Measurements from ENCODE around the gene LRP2.
"Not testable (repeated sequence)": the region's sequence is repeated elsewhere in the genome, so short reads cannot be mapped to it uniquely, and the experiment has no call there.

The LRP2 gene

DNA sequence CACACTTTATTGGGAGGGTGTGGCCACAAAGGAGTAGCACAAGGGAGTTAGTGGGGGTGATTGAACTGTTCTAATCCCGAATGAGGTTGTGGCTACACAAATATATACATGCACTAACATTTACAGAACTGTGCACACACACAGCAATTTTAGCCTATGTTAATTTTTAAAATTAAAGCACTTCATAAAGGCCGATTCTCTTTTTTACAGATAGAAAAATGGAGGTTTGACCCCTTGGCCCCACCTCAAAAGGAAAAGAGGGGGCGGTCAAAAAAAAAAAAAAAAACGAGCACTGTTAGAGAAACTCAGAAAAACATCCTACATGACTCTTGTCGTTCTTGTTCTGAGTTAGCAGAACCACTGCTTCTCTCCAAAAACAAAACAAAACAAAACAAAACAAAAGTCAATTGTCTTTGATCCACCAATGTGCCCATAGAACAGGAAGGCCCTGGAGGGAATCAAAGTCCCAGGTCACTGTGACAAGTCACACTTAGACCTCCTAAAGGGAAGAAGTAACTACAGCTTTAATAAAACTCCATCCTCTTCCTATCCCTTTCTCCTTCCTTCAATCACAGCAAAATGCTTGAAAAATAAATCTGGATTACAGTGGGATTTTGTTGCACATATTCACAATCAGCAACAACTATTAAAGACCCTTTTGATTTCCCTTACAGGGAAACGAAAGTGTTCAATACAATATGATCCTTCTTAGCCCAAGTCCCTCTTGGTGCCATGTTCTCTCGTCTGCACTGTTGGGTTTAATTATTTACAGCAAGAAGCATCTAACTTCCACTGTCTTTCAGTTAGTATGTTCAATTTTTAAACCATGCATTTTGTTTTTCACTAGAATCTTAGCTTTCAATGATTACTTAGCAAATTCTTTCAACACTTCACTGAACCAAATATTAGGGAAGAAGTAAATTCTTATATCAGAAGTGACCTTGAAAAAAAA lies 16.6 kb downstream of the LRP2 start:
- no peak for DNase-seq

DNA sequence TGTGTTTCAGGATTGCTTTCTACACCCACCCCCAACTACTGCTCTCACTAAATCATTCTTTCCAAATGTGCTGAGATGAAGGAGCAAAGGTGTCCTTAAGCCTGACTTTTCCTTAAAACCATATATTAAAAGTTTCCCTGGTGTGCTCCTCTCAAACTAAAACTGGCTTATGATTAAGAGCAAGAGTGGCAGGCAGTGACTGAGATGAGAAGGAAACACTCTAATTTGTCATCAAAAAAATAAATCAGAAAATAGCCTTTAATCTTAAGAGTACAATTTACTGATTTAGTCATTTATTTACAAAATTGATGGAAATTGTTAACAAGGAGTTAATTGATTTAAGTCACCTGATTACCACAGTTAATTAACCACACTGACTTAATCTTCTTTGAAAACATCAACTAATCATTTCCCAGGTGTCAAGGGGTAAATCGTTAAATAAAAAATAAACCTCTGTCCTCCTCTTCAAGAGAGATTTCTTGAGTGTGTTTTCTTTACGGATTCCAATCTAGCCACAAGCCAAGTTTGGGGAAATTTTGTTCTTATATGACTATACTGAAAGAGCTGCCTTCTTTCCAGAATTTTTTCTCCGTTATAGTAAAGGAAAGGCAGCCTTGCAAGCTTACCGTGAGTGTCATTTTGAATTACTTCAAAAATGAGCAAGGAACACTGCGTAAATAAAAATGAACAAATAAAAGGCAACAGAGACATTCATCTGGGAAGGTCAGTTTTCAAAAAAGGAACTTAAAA lies 17.4 kb downstream of the LRP2 start:
- no peak for DNase-seq

DNA sequence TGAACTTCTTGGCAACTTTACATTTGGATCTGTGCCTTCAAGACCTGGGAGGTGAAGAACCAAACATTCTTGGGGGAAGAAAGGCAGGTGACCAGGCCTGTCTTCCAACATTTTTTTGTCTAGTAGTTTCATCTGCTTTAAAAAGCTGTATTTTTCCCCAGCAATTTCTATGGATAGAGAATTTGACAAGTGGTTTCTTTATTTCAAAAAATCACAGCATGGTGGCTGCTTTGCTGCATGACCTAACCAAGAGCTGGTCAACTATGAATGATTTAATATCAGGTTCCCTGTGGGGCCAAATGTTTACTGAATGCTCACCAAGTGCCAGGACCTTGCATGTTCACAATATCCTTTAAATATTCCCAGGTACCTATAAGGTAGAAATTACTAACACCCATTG lies 19.1 kb downstream of the LRP2 start:
- DNase-seq, result no peak

DNA sequence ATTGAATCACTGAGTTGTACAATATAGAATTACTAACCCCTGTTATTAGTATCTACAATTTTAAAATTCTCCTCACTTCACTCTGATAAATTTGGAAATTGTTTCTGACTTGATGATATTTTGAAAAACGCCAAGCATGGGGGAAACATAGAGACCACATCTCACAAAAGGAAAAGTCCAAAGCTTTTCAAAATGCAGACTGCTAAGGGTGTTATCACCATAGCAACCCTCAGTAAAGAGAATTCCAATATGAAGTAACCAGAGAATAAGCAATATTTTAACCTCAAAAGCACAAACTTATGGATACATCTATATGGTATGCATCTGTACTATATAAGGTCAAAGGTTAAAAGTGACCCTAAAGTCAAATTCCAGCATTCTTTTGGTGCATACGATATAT lies 22.7 kb downstream of the LRP2 start:
- DNase-seq, result no peak

DNA sequence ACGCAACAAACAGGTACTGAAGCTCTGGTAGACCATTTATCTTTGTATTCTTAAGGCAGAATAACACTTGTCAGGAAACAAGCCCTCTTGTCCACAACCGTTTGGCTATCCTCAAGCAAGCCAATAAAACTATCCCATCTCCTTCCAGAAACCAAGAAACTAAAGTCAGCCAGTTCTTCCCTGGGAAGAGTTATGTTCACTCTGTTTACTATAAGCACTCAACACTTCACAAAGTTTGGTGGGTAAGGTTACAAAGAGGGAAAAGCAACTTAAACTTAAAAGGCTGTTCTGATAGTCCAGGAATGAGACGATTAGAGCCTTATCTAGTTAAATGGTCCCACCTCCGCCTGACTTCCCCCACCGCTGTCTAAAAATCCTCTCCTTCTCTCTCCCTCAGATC lies 25.6 kb downstream of the LRP2 start:
- DNase-seq, result no peak

DNA sequence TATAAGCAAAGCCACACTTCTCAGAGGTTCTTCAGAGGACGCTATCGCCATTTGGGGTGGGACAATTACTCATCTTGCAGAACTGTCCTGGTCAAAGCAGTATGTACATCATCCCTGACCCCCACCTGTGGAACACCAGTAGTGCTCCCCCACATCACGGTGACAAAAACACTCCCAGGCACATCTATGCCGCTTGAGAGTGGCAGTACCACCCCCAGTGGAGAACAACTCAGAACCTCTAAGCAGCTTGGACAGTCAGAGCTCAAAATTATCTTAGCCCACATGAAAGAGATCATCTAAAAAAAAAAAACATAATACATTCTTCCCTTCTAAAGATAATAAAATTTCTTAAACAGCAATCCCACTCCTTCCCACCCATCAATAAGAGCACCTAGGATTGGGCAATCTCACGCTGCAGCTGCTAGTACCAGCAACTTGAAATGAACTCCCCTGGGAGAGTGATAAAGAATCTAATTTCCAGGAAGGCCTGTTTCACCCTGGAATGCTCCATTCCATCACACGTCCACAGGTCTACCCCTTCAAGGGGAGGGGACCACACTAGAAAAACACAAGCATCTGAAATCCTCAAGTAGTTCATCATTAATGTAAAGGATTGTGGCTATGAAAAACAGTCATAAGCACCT lies 31.7 kb downstream of the LRP2 start:
- no peak for DNase-seq

DNA sequence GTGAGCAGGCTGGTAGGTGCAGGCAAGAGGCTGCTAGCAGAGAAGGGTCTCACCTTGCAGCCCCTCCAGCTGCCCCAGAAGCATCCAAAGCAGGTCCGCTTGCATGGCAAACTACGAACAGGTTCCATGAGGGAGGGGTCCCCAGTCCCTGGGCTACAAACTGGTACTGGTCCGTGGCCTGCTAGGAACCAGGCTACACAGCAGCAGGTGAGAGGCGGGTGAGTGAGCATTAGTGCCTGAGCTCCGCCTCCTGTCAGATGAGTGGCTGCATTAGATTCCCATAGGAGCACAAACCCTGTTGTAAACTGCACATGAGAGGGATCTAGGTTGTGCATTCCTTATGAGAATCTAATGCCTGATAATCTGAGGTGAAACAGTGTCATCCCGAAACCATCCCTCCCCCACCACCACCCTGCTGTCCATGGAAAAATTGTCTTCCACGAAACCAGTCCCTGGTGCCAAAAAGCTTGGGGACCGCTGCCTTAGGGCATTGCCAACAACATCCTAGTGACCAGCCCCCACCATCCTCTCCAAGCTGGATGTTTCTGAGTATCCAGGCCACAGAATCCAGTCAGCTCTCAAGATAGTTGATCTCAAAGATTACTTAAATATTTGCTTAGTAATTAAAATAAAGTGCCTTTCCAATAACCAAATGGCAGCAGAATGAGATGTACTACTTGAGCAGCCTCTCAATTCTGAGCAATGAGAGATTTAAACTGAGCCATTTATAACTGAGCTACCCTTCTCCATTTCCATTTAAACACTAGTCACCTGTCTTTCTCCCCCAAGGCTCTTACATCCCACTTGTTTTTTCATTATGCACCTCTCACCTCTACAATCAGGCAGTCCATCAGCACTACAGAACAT lies 32.4 kb downstream of the LRP2 start:
- DNase-seq, result no peak

DNA sequence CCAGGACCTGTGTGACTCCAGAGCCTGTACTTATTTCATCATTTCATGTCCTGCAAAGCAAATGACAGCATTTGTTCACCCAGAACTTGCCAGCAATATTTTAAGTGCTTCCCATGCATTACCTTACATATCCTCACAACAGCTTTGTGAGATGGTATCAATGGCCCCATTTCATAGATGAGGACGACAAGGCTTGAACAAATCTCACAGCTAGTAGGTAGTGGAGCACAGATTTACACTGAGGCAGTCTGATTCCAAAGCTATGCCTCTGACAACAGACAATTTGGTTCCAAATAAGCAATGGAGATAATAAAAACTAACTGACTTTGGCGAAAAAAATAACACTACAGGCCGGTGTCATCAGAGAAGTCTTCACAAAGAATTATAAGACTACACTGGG lies 33.5 kb downstream of the LRP2 start:
- no peak for DNase-seq

DNA sequence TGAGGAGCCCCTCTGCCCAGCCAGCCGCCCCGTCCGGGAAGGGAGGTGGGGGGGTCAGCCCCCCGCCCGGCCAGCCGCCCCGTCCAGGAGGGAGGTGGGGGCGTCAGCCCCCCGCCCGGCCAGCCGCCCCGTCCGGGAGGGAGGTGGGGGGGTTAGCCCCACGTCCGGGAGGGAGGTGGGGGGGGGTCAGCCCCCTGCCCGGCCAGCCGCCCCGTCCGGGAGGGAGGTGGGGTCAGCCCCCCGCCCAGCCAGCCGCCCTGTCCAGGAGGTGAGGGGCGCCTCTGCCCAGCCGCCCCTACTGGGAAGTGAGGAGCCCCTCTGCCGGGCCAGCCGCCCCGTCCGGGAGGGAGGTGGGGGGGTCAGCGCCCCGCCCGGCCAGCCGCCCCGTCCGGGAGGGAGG lies 34.5 kb downstream of the LRP2 start:
- DNase-seq, result not testable (repeated sequence)

DNA sequence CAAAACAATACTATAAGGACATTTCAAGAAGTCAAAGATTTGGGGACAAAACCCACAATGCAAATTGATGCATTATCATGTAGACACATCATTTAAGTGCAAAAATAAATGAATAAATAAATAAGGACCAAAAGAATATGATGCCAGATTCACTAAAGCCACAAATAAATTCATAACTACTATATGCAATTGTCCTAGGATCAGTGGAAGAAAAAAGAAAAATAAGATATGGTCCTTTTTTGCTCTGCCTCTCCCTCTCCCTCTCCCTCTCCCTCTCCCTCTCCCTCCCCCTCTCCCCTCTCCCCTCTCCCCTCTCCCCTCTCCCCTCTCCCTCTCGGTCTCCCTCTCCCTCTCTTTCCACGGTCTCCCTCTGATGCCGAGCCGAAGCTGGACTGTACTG lies 36.4 kb downstream of the LRP2 start:
- DNase-seq, result not testable (repeated sequence)

DNA sequence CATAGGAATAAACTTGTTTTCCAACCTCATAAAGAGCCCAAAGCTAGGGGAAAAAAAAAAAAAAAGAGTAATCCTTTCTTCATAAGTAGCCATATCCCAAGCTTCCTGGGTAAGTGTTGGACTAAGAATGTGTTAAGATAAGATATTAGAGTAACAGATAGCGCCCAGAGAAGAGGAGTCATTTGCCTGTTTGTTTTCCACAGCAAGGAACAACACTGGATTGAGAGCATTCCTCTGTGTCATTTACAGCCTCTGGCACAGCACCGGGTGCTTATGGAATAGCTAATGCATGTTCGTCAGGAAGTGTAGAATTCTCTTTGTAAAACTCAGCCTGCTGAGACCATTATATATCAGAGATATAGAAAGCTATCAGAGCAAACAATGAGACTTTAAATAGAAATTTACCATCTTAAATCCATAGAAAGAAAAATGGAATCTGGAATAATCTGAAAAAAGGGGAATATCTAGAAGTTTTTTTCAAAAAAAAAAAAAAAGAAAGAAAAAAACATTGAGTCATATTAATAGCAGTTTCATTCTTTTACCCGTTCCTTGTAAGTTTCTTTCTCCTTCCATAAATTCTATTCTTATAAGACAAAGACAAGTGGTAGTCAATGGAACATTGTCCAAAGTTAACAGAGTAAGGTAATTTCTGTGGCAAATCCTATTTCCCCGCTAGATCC lies 37.6 kb downstream of the LRP2 start:
- no peak for DNase-seq

DNA sequence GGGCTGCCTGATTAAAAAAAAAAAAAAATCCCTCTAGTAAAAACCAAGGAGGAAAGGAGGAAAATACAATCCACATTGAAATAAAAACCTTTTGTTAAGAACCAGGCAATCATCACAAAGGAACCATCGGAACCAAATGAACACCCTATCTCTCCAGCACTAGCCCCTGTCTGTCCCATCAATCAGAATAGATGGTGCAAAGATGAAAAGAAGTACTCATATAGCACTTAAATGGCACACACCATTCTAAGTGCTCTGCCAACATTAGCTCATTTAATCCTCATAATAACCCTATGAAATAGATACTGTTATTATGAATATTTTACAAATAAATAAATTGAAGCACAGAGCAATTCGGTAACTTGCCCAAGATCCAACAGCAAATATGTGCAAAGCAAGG lies 38.5 kb downstream of the LRP2 start:
- no peak for DNase-seq

DNA sequence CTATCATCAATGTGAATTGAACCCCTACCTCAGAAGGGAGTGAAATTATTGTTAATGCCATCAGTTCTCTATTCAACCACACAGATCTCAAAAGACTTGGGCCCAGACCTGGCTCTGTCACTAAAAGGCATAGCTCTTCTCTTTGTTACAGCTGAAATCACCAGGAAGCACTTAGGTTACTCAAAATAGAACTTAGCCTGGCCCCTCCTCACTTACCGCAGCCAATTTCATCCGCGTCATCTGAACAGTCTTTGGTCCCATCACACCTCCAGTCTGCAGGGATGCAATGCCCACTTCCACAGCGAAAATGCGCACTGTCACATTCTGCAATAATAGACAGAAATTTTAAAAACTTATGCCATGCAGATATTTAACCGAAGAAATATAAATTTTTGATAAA lies 41.8 kb downstream of the LRP2 start:
- no peak for DNase-seq

DNA sequence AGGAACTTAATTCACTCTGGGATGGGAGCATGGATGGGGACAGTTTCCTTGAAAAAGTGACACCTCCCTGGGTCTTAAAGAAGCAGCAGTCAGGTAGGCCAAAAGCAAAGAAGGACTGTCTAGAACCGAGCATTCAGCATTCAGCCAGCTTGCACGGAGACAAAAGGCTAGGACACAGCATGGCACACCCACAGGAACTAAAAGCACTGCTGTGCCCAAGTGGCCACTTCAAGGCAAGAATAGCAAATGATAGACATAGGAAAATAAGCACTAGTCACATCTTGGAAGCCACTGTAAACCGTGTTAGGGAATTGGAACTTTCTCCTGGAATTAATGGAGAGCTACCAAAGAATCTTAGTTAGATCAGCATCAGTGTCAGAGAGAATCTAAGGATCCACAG lies 47.0 kb downstream of the LRP2 start:
- DNase-seq, result no peak

DNA sequence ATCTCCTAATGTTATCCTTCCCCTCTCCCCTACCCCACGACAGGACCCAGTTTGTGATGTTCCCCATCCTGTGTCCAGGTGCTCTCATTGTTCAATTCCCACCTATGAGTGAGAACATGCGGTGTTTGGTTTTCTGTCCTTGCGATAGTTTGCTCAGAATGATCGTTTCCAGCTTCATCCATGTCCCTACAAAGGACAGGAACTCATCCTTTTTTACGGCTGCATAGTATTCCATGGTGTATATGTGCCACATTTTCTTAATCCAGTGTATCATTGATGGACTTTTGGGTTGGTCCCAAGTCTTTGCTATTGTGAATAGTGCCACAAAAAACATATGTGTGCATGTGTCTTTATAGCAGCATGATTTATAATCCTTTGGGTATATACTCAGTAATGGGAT lies 54.0 kb downstream of the LRP2 start:
- not testable (repeated sequence) for DNase-seq

DNA sequence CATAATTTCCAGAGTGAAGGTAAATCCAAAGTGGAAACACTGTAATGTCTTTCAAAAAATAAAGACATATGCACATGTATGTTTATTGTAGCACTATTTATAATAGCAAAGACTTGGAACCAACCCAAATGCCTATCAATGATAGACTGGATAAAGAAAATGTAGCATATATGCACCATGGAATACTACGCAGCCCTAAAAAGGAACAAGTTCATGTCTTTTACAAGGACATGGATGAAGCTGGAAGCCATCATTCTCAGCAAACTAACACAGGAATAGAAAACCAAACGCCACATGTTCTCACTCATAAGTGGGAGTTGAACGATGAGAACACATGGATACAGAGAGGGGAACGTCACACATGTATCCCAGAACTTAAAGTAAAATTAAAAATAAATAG lies 57.6 kb downstream of the LRP2 start:
- DNase-seq, result not testable (repeated sequence)

DNA sequence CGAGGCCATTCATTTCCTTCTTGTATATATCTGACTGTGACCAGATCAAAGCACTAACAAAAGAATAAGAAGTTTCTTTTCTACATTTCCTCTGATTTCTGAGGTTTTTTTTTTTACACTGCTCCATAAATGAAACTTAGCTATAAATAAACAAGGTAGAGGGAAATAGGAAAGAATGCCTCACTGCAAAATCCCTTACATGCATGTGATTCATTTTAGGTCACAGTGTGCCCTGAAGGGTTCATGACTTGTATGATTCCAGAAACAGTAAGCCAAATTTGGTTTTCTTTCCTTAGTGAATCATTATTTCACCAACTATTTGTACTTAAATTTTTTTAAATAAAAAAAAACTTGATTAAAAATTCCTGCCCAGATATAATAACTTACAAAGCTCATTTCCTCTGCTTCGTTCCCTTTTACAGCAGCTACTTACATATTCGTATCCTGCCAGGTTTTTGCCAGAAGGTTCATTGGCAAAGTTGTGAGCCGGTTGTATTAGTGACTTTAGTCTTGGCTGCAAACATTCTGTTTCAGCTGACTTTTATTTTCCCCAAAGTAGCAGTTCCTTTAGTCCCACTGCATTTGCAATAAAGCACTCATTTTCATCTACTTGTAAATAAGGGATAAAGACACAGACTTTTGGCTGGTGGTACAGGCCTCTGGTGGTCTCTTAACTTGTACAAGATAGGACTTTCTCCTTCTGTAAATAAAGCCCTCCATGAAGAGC lies 58.6 kb downstream of the LRP2 start:
- DNase-seq, result no peak

DNA sequence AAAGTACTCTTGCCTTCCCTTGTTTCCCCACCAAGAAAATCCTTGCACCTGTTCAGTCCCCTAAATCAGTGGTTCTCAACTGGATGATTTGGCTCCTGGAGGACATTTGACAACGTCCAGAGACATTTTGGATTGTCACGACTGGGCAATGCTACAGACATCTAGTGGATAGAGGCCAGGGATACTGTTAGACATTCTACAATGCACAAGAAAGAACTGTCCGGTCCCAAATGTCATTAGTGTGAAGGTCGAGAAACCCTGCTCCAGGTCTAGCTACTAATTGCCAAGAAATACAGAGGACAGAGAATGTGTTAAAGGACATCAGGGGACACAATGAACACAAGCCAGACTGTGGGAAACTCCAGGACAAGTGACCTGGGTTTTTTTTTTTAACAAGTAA lies 60.0 kb downstream of the LRP2 start:
- DNase-seq, result no peak

DNA sequence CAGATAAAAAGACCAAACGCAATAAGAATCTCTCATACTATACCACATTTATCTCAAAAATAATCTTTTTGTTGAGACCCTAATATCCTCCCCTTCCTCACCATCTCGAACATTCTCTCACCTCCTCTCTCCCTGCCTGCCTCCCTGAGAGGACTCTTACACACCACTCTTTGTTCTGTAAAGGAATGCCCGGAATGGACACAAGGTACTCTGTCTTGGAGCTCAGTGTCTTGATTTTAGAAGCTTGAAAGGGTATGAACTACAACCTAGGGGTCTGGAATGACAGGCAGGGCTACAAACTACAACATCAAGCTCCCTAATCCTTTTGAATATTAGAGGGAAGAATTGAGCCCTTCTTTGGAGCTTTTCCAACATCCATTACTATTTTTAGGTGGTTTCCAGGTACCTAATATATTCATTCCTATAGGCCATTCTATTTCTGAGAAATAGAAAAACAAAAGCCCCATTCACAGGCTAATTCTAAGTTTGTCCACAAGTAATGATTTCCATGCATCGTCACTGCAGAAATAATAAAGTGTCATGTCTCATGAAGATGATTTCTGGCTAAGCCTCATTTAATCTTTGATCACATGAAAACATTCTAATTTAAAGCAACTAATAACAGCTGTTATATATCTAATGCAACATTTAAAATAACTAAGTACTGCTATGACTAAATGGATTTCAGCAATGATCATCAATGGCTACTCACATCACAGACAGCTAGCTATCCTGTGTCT lies 60.6 kb downstream of the LRP2 start:
- no peak for DNase-seq

DNA sequence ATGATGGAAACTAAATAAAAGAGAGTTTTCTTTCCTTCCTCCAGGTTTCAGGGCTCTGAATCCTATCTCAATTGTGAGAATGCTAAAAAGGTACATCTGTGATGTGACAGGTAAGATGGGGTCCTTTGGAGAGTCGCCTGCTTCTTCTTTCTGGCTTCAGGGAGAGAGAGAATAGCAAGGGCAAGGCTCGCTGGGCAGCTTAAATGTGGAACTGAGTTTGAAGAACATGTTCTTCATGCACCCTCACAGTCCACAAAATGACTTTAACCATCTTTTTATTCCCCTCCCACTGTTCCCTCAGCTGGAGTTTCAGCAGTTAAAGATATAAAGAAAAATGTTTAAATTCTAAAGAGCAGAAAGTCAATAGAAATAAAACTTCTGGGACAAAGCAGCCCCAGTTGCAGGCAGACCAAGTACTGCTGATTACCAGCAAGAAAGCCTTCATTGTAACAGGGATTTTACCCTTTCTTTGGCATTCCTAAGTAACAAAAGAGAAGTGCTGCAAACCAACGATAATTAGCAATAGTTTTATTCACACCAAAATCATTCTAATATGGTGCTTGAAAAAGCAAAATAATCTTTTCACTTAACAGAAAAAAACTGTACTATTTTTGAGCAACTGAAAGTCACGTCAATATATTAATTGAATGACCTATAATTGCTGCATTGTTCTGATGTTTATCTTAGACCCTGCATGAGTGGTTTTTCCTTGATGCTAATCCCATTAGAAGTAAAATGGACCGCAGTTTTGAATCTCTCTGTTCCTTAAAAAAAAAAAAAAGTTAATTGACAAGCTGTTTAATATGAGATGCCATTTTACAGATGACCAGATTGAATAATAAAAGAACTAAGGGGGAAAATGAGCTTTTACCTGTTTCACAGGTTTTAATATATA lies 61.5 kb downstream of the LRP2 start:
- DNase-seq, result no peak
